ENCODE results near the gene CAPZA2.

GRCh38 chr7:116968631-116969030 is 106.2 kb downstream of the CAPZA2 start:
- TF ChIP-seq CTCF (IDR thresholded peaks at IDR 0.05; ENCODE audit: low read length) (no peak), EZH2 (IDR thresholded peaks at IDR 0.05; ENCODE audit: borderline replicate concordance, low read length) (no peak)
